HFF-Myc (cell line): ENCODE data around the gene HSPA8.

Experiments used
- DNase-seq: peaks from one replicate; pipeline ENCODE4 v3.0.0-alpha.2; 2011; ENCODE audit warnings: low read depth; ENCODE audit errors: extremely low read depth
- H3K4me3 ChIP-seq: replicated peaks from 2 replicates; pipeline ENCODE4 v1.5.1; 2011; ENCODE audit warnings: low read depth, mild to moderate bottlenecking, control low read depth, low read length
- CTCF ChIP-seq: IDR thresholded peaks from 2 replicates; pipeline ENCODE4 v1.5.1; 2012; ENCODE audit warnings: mild to moderate bottlenecking, low read depth, low read length, control low read depth; ENCODE audit errors: missing control alignments

HSPA8 gene

DNA sequence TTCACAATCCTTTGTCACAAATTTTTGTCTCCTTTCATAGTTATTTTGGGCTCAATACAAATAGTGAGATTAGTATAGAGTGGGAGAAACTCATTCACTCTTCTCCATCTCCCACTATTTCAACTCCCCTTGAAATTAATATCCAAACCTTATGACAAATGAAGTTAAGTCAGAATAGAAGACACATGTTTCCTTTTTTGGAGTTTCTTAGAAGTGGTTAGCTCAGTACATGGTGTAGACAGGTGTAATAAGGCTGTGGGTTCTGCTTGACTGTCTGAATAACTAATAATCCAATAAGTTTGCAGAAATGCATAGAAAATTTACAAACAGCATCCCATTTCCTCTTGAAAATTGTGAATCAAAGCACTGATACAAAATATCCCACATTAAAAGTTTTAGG, 10.8 kb upstream of the HSPA8 start:
- TF ChIP-seq CTCF, result no peak
- no peak for DNase-seq
- H3K4me3 ChIP-seq, result no peak overlapping the region

GRCh38 chr11:123072332-123072761, 10.4 kb upstream of the HSPA8 start:
- H3K4me3 ChIP-seq, result no peak overlapping the region
- no peak for TF ChIP-seq CTCF
- DNase-seq, result no peak

DNA sequence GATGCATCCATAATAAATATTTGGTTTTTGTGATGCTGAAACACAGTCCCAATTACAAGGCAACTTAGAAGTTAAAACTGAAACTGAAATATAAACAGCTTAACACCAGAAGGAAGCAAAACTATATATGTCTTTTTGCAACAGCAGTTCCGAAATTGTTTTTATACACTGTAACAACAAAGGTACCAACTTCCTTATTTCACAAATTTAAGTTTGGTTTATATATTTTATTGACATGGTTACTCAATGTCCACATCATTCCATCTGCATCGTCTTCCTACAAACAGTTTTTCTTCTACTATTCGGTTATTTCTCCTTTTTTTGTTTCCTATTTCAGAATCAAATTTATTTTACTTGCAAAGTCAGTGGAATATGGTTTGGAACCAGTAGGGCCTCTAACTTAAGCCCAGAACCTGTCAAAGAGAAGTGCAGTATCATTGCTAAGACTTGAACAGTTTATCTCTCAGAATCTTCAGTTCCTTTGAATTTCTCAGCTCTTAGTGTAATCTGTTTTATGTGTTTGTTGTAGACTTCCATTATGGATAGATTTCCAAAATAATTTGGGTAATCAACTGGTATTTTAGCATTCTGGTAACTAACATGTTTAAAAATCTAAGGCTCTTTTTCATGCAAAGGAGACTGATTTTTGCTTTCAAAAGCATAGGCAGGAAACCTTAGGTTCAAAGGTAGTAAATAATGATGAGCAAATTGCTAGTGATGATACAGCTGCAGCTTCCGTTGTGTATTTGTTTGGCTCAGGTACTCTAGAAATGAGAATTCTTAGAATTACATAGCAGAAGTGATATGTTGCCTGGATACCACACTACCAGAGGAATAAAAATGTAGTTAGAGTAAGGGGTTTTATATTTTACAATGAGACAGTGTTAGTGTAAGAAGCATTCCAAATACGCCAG, 8.2 kb upstream of the HSPA8 start:
- DNase-seq, result no peak
- no peak overlapping the region for H3K4me3 ChIP-seq
- no peak for TF ChIP-seq CTCF

DNA sequence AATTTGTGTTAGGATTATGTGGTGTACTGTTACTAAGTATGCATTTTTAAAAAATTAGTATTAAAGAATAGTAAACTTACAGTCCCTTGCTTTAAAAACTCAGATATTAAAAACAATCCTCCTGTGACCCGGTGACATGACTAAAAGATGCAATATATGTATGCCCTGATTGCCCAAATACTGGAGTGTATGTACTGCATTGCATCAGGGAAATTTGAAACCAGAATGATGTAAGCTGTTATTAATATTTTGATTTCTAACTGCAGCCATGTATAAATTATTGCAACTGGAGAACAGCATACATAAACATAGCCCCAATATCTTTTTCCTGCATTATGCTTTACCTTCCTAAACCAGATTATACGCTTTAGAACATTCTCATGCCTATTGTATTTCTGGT, 3.7 kb upstream of the HSPA8 start:
- no peak for TF ChIP-seq CTCF
- no peak for DNase-seq
- H3K4me3 ChIP-seq, result no peak overlapping the region

DNA sequence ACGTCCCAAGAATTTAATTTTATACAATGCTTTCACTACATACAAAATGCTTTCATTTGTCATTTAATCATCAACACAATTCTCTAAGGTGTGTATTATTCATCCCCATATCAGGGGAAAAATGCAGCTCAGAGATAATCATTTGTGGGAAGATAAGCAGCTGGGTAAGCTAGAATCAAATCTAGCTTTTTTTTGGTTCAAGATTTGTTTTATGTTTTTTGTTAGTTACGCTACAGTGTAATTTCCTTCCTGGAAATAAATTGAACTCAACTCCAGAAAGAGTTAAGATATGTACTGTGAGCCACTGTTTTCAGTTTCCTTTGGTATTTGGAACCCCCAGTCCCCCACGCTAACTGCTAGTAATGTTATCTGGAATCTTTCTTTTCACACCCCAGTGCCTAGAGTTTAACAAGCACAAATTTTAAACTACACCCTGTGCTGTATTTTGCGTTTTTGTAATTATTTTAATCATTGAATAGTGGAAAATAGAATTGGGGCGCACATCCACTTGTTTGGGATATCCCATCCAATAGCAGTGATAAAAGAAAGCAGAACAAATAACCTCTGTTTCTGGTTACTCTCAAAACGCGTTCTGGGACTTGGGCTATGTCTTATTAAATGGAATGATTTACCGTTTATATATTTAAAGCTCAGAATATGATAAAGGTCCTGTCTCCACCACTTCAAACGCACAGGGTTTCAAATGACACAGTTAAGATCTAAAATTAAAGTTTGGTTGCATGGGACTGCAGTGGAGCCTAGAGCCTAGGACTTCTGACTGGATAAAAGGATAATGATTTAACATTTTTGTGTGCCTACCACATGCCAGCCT, 2.1 kb upstream of the HSPA8 start:
- DNase-seq, result no peak
- peak overlapping the region; percentile 90 for H3K4me3 ChIP-seq
- TF ChIP-seq CTCF, result no peak

- H3K4me3 ChIP-seq, result peak overlapping the region; percentile 90
- DNase-seq, result no peak
- TF ChIP-seq CTCF, result no peak
These were observed 1.2 kb upstream of the HSPA8 start for GRCh38 chr11:123062892-123063825.
